Mucosa of descending colon (tissue), 3 donors: ENCODE data around the gene GJA4. TPM values are rescaled to one million over a fixed set of nuclear protein-coding genes. Genes with fewer than 3 reads are reported as not detected.
"Not testable (repeated sequence)": the region's sequence is repeated elsewhere in the genome, so short reads cannot be mapped to it uniquely, and the experiment has no call there.

ENCODE experiments used
- ATAC-seq: fragments of 200-7000 bp; cut with Tn5 transposase; one replicate; pipeline ENCODE4 v1.9.1; 2020; ENCODE audit warnings: mild to moderate bottlenecking, moderate library complexity
- DNase-seq, 3 donors: peaks; one replicate each; pipeline ENCODE4 v3.0.0-alpha.2; 2020
- H3K36me3 ChIP-seq: fragments of 200-600 bp; one replicate; pipeline ENCODE4 v1.8.0; 2021; ENCODE audit warnings: low read depth, mild to moderate bottlenecking
- H3K4me1 ChIP-seq: fragments of 200-600 bp; one replicate; pipeline ENCODE4 v1.8.0; 2021; ENCODE audit warnings: low read depth, mild to moderate bottlenecking
- H3K4me3 ChIP-seq: fragments of 200-600 bp; one replicate; pipeline ENCODE4 v1.8.0; 2021; ENCODE audit warnings: mild to moderate bottlenecking
- H3K9me3 ChIP-seq: fragments of 200-600 bp; one replicate; pipeline ENCODE4 v1.8.0; 2021; ENCODE audit warnings: mild to moderate bottlenecking
- intact Hi-C, 2 donors: fragments of 100-400 bp; cut with DNase I in 1 of 2; cut with micrococcal nuclease in 1 of 2; formaldehyde crosslinking; loops; one replicate each; pipeline versions ENCODE4 v1.11.0 to v1.11.1; 2022; cut with DNase I, micrococcal nuclease
- total RNA-seq, 3 donors: library from RNA; stranded (reverse); fragmentation: NEBNext Ultra II Directional in 2 of 3; extraction: Animal tissue kit (Norgen Biotek cat#: 25700) in 2 of 3; gene quantifications; one replicate each; pipeline versions ENCODE4 v1.2.1 to v1.2.4, GENCODE V29; 2021 to 2023
- TF ChIP-seq, protein P1 (sequence below): fragments of 200-600 bp; IDR thresholded peaks from one replicate; pipeline ENCODE4 v1.8.0; 2022; ENCODE audit warnings: antibody characterized with exemption, mild to moderate bottlenecking
- donor health status: DM: no; HTN: no; CAD: no; lungs with moderate emphysema.
- donor health status: DM: no; HTN: no; CAD: no.
- donor health status: DM: no; HTN: yes; CAD: no.

Gene GJA4
- total RNA-seq, 3 donors from 2014 or later: 0.84 to 4.1 (median 2.7) TPM

DNA sequence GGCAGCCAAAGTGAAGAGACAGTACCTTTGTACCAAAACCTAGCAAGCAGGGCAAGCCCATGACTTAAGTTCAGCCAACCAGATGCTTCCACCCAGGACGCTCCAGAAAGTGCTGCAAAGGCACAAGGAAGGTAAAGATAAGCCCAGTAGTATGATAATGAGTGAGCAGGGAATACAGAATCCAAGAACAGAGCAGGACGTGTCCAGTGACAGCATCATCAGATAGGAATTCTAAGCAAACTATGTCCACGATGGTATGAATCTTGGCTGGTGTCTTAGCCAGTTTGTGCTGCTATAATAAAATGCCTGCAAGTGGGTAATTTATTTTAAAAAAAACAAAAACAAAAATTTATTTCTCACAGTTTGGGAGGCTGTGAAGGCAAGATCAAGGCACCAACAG lies 13.6 kb downstream of the GJA4 start:
- TF ChIP-seq, protein P1, sequence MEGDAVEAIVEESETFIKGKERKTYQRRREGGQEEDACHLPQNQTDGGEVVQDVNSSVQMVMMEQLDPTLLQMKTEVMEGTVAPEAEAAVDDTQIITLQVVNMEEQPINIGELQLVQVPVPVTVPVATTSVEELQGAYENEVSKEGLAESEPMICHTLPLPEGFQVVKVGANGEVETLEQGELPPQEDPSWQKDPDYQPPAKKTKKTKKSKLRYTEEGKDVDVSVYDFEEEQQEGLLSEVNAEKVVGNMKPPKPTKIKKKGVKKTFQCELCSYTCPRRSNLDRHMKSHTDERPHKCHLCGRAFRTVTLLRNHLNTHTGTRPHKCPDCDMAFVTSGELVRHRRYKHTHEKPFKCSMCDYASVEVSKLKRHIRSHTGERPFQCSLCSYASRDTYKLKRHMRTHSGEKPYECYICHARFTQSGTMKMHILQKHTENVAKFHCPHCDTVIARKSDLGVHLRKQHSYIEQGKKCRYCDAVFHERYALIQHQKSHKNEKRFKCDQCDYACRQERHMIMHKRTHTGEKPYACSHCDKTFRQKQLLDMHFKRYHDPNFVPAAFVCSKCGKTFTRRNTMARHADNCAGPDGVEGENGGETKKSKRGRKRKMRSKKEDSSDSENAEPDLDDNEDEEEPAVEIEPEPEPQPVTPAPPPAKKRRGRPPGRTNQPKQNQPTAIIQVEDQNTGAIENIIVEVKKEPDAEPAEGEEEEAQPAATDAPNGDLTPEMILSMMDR: no peak
- no peaks in the 10 kb centered on the region for H3K4me1 ChIP-seq
- ATAC-seq (no peak), DNase-seq (no peak)
- intact Hi-C loops: no loop called here
- H3K4me3 ChIP-seq: no peak overlapping the region
- no peaks in the 10 kb centered on the region for H3K9me3 ChIP-seq
- no peaks in the 10 kb centered on the region for H3K36me3 ChIP-seq

DNA sequence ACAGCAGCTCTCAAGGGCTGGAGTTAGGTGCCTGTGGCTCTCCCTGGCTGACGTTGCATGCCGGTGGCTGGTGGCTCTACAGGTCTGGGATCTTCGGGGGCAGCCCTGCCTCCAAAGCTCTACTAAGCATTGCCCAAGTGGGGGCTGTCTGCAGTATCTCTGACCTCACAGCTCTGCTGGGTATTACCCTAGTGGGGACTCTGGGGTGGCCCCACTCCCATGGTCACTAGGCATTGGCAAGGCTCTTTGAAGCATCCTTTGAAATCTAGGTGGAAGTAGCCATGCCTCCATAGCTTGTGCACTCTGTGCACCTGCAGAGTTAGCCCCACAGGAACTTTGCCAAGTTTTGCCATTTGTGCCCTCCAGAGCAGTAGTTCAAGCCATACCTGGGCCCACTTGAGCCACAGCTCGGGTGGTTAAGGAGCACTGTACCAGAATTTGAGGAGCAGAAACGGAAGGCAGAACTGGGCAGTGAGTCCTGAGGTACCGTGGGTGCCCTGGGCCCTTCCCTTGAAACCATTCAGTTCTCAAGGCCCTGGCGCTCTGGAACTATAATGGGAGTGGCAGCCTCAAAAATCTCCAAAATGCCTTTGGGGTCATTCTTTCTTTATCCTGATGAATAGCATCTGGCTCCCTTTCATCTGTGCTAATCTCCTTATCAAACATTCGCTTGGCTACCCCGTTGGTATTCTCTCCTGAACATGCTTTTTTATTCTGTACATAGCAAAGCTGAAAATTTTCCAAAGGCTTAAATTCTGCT lies 15.4 kb downstream of the GJA4 start:
- H3K4me1 ChIP-seq: no peaks in the 10 kb centered on the region
- H3K36me3 ChIP-seq: no peaks in the 10 kb centered on the region
- ATAC-seq: no peak
- no peaks in the 10 kb centered on the region for H3K9me3 ChIP-seq
- no peak for DNase-seq
- intact Hi-C loops: no loop called here
- TF ChIP-seq, protein P1: no peak
- no peak overlapping the region for H3K4me3 ChIP-seq

DNA sequence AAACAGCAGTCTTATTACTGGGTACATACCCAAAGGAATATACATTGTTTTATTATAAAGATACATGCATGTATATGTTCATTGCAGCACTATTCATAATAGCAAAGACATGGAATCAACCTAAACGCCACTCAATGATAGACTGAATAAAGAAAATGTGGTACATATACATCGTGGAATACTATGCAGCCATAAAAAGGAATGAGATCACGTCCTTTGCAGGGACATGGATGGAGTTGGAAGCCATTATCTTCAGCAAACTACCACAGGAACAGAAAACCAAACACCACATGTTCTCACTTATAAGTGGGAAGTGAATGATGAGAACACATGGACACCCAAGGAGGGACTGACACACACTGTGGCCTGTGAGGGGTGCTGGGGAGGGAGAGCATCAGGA lies 18.0 kb downstream of the GJA4 start:
- ATAC-seq, H3K4me1 ChIP-seq, intact Hi-C loops, H3K9me3 ChIP-seq, H3K4me3 ChIP-seq, H3K36me3 ChIP-seq, DNase-seq: not testable (repeated sequence)

DNA sequence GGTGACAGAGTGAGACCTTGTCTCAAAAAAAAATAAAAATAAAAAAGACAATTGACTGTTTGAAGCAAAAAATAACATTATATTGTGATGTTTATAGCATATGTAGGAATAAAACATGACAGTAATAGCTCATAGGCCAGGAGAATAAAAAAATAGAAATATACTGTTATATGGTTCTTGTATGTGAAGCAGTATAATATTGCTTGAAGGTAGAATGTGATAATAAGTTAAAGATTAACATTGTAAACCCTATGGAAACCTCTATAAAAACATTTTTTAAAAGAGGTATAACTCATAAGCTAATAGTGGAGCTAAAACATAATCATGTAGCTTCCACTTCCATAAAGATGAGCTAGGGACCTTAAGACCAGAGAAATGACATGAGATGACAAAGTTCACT lies 23.5 kb downstream of the GJA4 start:
- H3K4me1 ChIP-seq: peaks cover 10% of the 10 kb centered on the region
- ATAC-seq: peak; percentile 50
- intact Hi-C loops: no loop called here

DNA sequence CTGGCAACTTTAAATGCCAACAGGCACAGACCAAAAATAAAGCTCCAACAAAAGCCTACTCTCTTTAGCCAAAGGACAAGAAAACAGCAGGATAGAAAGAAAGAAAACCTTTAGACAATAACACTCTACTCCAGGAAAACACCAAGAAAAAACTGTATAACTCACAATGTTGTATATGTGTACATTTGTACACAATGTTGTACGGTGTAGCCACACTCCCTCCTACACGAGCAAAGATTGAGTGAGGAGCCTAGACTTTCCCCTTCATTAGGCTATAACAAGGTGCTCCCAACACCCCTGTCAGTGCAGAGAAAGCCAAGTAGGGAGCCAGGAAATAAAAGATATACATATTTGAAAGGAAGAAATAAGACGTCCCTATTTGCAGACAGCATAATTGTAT lies 24.0 kb downstream of the GJA4 start:
- H3K4me1 ChIP-seq: peaks cover 10% of the 10 kb centered on the region
- ATAC-seq: no peak
- no peak for DNase-seq
- TF ChIP-seq, protein P1: no peak
- H3K36me3 ChIP-seq: no peaks in the 10 kb centered on the region
- H3K9me3 ChIP-seq: no peaks in the 10 kb centered on the region
- H3K4me3 ChIP-seq: no peak overlapping the region
- intact Hi-C loops: no loop called here

More for the DNA sequence above, 23.5 kb downstream of the GJA4 start:
- H3K9me3 ChIP-seq: no peaks in the 10 kb centered on the region
- TF ChIP-seq, protein P1: no peak
- H3K4me3 ChIP-seq: no peak overlapping the region
- no peak for DNase-seq
- H3K36me3 ChIP-seq: no peaks in the 10 kb centered on the region

DNA sequence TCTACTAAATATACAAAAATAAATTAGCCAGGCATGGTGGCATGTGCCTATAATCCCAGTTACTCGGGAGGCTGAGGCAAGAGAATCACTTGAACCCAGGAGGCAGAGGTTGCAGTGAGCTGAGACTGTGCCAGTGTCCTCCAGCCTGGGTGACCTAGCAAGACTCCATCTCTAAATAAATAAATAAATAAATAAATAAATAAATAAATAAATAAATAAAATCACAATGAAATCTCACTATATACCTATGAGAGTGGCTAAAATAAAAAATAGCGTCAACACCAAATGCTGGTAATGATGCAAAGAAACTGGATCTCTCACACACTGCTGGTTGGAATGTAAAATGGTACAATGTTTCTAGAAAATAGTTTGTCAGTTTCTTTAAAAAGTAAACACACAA lies 26.1 kb downstream of the GJA4 start:
- H3K9me3 ChIP-seq, ATAC-seq, DNase-seq, H3K36me3 ChIP-seq, H3K4me3 ChIP-seq, intact Hi-C loops: not testable (repeated sequence)
- H3K4me1 ChIP-seq: peaks cover 10% of the 10 kb centered on the region

DNA sequence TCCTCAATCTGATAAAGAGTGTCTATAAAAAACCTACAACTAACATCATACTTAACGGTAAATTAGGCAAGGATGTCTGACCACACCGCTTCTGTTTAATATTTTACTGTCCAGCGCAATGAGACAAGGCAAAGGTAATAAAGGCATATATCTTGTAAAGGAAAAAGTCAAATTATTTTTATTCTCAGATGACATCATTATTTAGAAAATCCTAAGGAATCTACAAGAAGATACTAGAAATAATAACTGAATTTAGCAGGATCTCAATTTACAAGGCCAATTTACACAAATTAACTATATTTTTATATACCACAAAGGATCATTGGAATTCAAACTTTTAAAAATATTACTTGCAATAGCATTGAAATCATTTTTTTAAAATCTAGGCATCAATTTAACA lies 29.4 kb downstream of the GJA4 start:
- no peaks in the 10 kb centered on the region for H3K9me3 ChIP-seq
- intact Hi-C loops: no loop called here
- ATAC-seq: no peak
- no peak overlapping the region for H3K4me3 ChIP-seq
- no peak for DNase-seq
- TF ChIP-seq, protein P1: no peak
- peaks cover 4% of the 10 kb centered on the region for H3K4me1 ChIP-seq
- no peaks in the 10 kb centered on the region for H3K36me3 ChIP-seq
